HPDE6-E6E7 (cell line): ENCODE measurements around the gene CFAP74.

ENCODE experiments used
- DNase-seq: peaks from one replicate; pipeline ENCODE4 v3.0.0; 2011; ENCODE audit warnings: missing footprints; ENCODE audit errors: extremely low spot score

The CFAP74 gene

GRCh38 chr1:2019172-2019543 is 15.6 kb upstream of the CFAP74 start, which contains the start of gene GABRD:
TSS of gene GABRD (plus strand) at chr1:2019345. CDS start at chr1:2019424, 79 bp downstream.
- no peak for DNase-seq

- DNase-seq = no peak
Observed at GRCh38 chr1:2018217-2019171, 14.9 kb upstream of the CFAP74 start.

GRCh38 chr1:2016123-2016522 is 12.5 kb upstream of the CFAP74 start:
- DNase-seq = no peak

- DNase-seq = peak; percentile 48
Observed at GRCh38 chr1:2014741-2015735, 11.5 kb upstream of the CFAP74 start.

GRCh38 chr1:2014181-2014580 is 10.6 kb upstream of the CFAP74 start:
- DNase-seq = no peak

- DNase-seq = no peak
Observed at GRCh38 chr1:2009101-2010053, 5.8 kb upstream of the CFAP74 start.

GRCh38 chr1:2004856-2005255 is 1.3 kb upstream of the CFAP74 start:
- DNase-seq = no peak

GRCh38 chr1:2001773-2002411 is 1.7 kb downstream of the CFAP74 start:
- DNase-seq = peak; percentile 49

- no peak for DNase-seq
Observed at GRCh38 chr1:2000850-2001249, 2.7 kb downstream of the CFAP74 start.

GRCh38 chr1:2000432-2000831 is 3.2 kb downstream of the CFAP74 start:
- no peak for DNase-seq

- DNase-seq = no peak
Observed at GRCh38 chr1:1997576-1997975, 6.0 kb downstream of the CFAP74 start.

GRCh38 chr1:1996207-1996651 is 7.4 kb downstream of the CFAP74 start:
- DNase-seq = no peak

- DNase-seq = no peak
Observed at GRCh38 chr1:1994536-1994935, 9.1 kb downstream of the CFAP74 start.

- DNase-seq = no peak
Observed at GRCh38 chr1:1990222-1990621, 13.4 kb downstream of the CFAP74 start.

GRCh38 chr1:1989789-1990188 is 13.8 kb downstream of the CFAP74 start:
- DNase-seq = no peak

GRCh38 chr1:1989102-1989542 is 14.5 kb downstream of the CFAP74 start:
- DNase-seq = no peak

- DNase-seq = no peak
Observed at GRCh38 chr1:1988061-1988945, 15.3 kb downstream of the CFAP74 start.

GRCh38 chr1:1987142-1987510 is 16.5 kb downstream of the CFAP74 start:
- no peak for DNase-seq

- no peak for DNase-seq
Observed at GRCh38 chr1:1986451-1987141, 17.0 kb downstream of the CFAP74 start.
